ENCODE data around the gene MVD. TPM values are rescaled to one million over a fixed set of nuclear protein-coding genes. Genes with fewer than 3 reads are reported as not detected.

Gene MVD
- 24.0 TPM for total RNA-seq
- long read RNA-seq, transcript MVD-201 (10 exons, 1,823 nt), result major isoform, 17 of 26 reads
- long read RNA-seq, partial matches to known transcripts, result 5 of 26 reads
- long read RNA-seq, other reads (novel, unspliced or antisense), result 3 of 26 reads

GRCh38 chr16:88662843-88663606 lies at the start of gene MVD:
TSS of gene MVD (minus strand) at chr16:88663091. CDS start at chr16:88663080, 11 bp downstream.
- DNase-seq (ENCODE audit: missing footprints), result peak; percentile 98
- ATAC-seq, result peak; percentile 99
- intact Hi-C loops (cut with DNase I), result loop anchor here (1.0 kb wide), 1 partner anchor 93 kb away; the partner anchor contains the start of gene ZC3H18

- DNase-seq (ENCODE audit: missing footprints), result peak; percentile 53
- intact Hi-C loops (cut with DNase I), result no loop called here
- no peak for ATAC-seq
Observed at GRCh38 chr16:88712362-88712979, 49.6 kb upstream of the MVD start.

- DNase-seq (ENCODE audit: missing footprints) (no peak), ATAC-seq (no peak)
- intact Hi-C loops (cut with DNase I), result no loop called here
Observed at GRCh38 chr16:88711750-88712340, 49.0 kb upstream of the MVD start.

- intact Hi-C loops (cut with DNase I), result no loop called here
- no peak for ATAC-seq
- DNase-seq (ENCODE audit: missing footprints), result peak; percentile 52
Observed at GRCh38 chr16:88710556-88710955, 47.7 kb upstream of the MVD start.

- intact Hi-C loops (cut with DNase I), result loop anchor here (5.0 kb wide), 1 partner anchor 110 kb away; no protein-coding TSS in a partner anchor
- DNase-seq (ENCODE audit: missing footprints) (no peak), ATAC-seq (no peak)
Observed at GRCh38 chr16:88706965-88707826, 44.3 kb upstream of the MVD start.

GRCh38 chr16:88706229-88706964 lies 43.5 kb upstream of the MVD start, which contains the start of the genes CTU2 and RNF166:
TSS of gene CTU2 (plus strand) at chr16:88706503. CDS start at chr16:88706531, 28 bp downstream.
TSS of gene RNF166 (minus strand) at chr16:88706408. CDS start at chr16:88706325, 83 bp downstream.
- DNase-seq (ENCODE audit: missing footprints) (peak; percentile 96), ATAC-seq (peak; percentile 94)
- intact Hi-C loops (cut with DNase I), result loop anchor here (5.0 kb wide), 1 partner anchor 109 kb away; no protein-coding TSS in a partner anchor

- no peak for ATAC-seq
- intact Hi-C loops (cut with DNase I), result loop anchor here (5.0 kb wide), 1 partner anchor 109 kb away; no protein-coding TSS in a partner anchor
- DNase-seq (ENCODE audit: missing footprints), result peak; percentile 77
Observed at GRCh38 chr16:88705801-88706228, 42.9 kb upstream of the MVD start.

- peak; percentile 73 for DNase-seq (ENCODE audit: missing footprints)
- no peak for ATAC-seq
- intact Hi-C loops (cut with DNase I), result loop anchor here (5.0 kb wide), 1 partner anchor 108 kb away; no protein-coding TSS in a partner anchor
Observed at GRCh38 chr16:88705076-88705684, 42.3 kb upstream of the MVD start.

- ATAC-seq, result peak; percentile 8
- intact Hi-C loops (cut with DNase I), result no loop called here
- DNase-seq (ENCODE audit: missing footprints), result peak; percentile 84
Observed at GRCh38 chr16:88703486-88704309, 40.8 kb upstream of the MVD start.

- intact Hi-C loops (cut with DNase I), result no loop called here
- DNase-seq (ENCODE audit: missing footprints) (no peak), ATAC-seq (no peak)
Observed at GRCh38 chr16:88702371-88703210, 39.7 kb upstream of the MVD start.

GRCh38 chr16:88701581-88702370 lies 38.9 kb upstream of the MVD start:
- intact Hi-C loops (cut with DNase I), result no loop called here
- DNase-seq (ENCODE audit: missing footprints) (no peak), ATAC-seq (no peak)

- DNase-seq (ENCODE audit: missing footprints), result peak; percentile 99
- intact Hi-C loops (cut with DNase I), result no loop called here
- peak; percentile 73 for ATAC-seq
Observed at GRCh38 chr16:88700636-88701482, 38.0 kb upstream of the MVD start.

GRCh38 chr16:88700322-88700635 lies 37.4 kb upstream of the MVD start:
- ATAC-seq (no peak), DNase-seq (ENCODE audit: missing footprints) (no peak)
- intact Hi-C loops (cut with DNase I), result no loop called here

GRCh38 chr16:88699180-88699579 lies 36.3 kb upstream of the MVD start:
- intact Hi-C loops (cut with DNase I), result no loop called here
- ATAC-seq (no peak), DNase-seq (ENCODE audit: missing footprints) (no peak)
